NCI-H1092 (cell line): ENCODE results near the gene WRNIP1.
"Not testable (repeated sequence)": the region's sequence is repeated elsewhere in the genome, so short reads cannot be mapped to it uniquely, and the experiment has no call there.

Experiments used
- DNase-seq: peaks from one replicate; lab custom pipeline; 2025; lab: John Stamatoyannopoulos, UW

WRNIP1 gene

DNA sequence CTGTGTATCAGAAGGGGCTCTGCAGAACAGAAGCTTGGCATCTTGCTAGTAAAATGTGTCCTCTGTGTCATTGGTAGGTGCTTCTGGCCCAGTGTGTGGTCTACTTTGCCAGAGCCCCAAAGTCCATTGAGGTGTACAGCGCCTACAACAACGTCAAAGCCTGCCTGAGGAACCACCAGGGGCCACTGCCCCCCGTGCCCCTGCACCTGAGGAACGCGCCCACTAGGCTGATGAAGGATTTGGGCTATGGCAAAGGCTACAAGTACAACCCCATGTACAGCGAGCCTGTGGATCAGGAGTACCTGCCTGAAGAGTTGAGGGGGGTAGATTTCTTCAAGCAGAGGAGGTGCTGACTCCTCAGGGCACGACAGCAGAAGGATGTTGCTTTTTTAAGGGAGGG lies 19.7 kb downstream of the WRNIP1 start:
- no peak for DNase-seq

DNA sequence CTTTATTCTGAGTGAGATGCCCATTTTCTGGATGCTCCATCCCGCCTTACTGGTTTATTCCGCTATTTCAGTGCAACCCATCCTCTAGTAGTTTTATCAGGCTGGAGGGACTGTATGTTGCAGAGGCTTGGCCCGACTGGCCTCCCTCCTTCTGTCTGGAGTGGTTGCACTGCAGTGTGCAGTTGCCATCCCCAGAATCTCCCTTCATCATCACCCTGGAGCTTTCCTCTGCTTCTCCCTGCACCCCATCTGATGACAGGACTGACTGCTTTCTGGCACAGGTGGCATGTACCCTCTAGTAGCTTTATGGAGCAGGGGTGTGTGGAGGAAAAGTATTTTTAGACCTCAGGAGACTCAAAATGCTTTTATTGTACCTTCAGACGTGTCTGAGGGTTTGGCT lies 21.1 kb downstream of the WRNIP1 start:
- no peak for DNase-seq

DNA sequence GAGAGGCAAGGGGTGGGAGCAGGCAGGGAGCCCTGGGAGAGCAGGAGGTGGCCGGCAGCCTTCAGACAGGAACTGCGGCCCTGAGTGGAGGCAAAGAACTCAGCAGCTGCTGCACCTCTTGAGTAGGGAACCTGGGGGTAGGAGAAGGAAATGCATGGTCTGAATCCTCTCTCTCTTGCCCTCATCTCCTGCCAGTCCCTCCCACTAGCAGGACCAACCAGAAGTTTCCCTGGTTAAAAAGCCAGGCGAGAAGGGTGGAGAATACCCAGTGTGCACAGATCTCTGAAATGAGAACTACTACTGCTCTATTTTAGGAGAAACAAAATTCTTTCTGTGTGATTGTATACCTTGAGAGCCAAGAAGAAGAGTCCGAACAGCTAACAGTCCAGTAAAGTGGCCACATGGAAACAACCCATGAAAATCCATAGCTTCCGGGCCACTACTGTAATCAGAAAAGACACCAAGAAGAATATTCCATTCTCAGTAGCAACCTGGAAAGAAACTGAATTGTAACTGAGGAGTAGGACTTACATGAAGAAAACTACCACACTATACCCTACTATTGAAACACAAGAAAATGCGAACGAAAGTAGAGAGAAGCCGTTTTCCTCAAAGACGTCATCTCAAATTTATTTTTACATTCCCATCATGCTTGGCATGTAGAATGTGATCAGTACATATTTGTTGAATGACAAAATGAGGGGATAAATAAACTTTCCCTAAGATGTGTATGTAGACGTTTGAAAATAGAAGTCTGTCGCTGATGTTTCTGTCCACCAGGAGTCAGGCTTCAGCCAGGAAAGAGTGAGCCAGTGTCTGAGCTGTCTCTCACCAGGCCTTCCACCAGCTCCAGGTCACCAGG lies 25.6 kb downstream of the WRNIP1 start:
- DNase-seq = no peak

- DNase-seq = no peak
Measured at GRCh38 chr6:2791450-2791974, 26.3 kb downstream of the WRNIP1 start.

DNA sequence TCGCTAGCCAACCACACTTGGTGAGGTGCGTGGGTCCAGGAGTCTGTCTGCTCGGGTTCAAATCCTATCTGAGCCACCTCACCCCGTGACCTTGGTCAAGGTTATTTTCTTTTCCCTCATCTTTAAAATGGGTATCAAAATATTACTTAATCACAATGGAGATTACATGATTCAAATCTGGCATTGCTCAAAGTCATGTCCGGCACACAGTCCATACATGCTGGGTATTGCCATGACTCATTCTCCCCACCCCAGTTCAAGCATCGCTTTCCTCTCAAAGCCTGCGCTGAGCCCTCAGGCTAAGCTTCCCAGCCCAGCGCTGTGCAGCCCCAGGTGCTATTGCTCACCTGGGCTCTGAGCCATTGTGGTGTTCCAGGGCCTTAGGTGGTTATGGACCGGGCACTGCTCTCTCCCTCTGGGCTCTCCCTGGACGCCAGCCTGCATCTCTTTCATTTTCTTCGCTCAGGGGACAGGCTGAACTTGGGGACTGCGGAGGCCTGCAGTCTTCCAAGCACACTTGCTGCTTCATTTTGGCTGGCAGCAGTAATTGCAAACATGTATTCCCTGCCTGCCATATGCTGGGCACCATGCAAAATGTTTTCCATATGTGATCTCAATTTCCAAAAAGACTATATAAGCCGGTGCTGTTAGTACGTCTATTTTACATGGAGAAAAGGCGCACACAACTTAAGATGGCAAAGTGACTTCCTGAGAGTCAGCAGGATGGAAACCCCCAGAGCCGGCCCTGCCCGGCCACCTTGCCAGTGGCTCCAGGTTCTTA lies 27.3 kb downstream of the WRNIP1 start:
- DNase-seq = no peak

- no peak for DNase-seq
Measured at GRCh38 chr6:2793534-2794151, 28.4 kb downstream of the WRNIP1 start.

GRCh38 chr6:2794171-2794730 lies 29.1 kb downstream of the WRNIP1 start:
- no peak for DNase-seq

- no peak for DNase-seq
Measured at GRCh38 chr6:2795162-2795561, 30.0 kb downstream of the WRNIP1 start.

DNA sequence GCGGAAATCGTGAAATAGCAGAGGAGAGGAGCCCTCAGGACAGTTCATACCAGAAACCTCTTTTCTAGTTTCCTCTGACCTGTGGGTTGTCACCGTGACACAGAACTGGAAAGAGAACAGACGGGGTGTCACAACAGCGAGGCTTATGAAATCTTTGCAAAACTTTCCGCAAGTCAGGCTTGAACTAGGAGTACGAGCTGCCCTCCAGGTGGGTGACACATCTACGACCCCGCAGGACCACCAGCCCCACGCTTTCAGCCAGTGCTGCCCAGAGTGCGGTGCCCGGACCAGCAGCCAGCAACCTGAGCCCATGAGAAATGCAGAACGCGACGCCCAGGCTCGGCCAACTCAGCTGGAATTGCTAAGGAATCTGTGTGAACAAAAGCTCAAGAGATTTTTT lies 30.8 kb downstream of the WRNIP1 start:
- DNase-seq = no peak

- no peak for DNase-seq
Measured at GRCh38 chr6:2796861-2797260, 31.7 kb downstream of the WRNIP1 start.

- DNase-seq = no peak
Measured at GRCh38 chr6:2797564-2798031, 32.4 kb downstream of the WRNIP1 start.

- no peak for DNase-seq
Measured at GRCh38 chr6:2798586-2799134, 33.5 kb downstream of the WRNIP1 start.

DNA sequence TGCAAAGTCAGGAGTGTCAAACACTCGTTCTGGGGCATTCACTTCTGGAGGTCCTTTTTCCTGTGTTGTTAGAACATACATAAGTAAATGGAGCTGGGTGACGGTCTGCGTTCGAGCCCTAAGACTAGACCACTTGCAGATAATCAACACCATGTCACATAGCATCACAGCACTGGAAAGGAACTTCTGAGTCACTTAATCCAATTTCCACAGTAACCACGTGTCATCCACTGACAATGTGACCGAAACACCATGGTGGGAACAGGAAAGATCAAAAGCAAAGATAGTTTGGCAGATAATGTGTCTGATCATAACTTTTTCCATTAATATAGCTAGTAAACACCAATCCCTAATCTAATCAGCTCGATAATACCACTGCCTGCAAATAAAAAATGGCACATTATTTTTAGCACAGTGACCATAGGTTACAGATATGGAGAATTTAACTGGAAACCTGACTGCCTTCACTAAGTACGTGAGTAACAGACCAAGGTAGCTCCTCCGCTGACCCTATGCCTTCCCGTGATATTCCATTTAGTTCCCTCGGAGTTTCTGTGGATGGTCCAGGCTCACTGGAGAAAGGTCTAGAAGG lies 34.8 kb downstream of the WRNIP1 start:
- no peak for DNase-seq

- DNase-seq = no peak
Measured at GRCh38 chr6:2800552-2801316, 35.5 kb downstream of the WRNIP1 start.

DNA sequence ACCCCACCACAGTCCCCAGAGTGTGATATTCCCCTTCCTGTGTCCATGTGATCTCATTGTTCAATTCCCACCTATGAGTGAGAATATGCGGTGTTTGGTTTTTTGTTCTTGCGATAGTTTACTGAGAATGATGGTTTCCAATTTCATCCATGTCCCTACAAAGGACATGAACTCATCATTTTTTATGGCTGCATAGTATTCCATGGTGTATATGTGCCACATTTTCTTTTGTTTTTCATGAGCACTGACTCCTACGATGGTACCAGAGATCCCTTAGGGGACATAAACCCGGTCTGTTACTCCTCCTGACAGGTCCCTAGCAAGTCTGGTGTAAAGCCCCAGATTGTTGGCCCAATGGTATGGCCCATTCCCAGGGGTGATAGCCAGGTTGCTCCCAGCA lies 36.5 kb downstream of the WRNIP1 start:
- not testable (repeated sequence) for DNase-seq

- no peak for DNase-seq
Measured at GRCh38 chr6:2802521-2803060, 37.4 kb downstream of the WRNIP1 start.

DNA sequence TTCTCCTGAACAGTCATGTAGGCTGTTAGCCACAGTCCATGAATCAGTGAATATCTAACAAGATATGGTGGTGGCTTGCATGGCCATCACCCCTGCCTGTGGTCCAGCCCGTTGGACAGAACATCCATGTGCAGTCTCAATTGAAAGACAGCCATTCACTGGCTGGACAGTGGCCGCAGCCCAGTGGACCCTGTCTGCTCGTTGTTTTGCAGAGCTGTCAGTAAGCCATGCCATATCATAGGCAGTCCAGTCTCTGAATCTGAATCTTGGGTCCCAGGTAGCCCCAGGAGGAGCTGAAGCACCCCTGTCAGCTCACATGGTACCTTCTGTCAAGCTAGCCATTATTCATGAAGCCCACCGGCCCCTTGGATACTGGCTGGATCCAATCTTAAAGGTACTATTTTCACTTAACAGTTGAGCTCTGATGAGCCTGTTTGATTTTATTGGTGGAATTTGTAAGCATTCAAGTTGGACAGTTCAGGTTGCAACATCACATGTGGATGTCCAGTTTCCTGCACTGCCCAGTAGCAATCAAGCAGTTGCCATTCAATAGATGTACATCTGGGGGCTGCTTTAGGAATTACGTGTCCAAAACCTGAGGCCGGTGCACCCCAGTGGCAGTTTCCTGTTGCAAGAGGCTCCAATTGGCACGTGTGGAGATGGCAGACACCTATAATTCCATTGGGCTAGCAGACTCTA lies 38.7 kb downstream of the WRNIP1 start:
- no peak for DNase-seq

GRCh38 chr6:2804516-2804915 lies 39.3 kb downstream of the WRNIP1 start:
- DNase-seq = no peak

- DNase-seq = no peak
Measured at GRCh38 chr6:2805031-2805430, 39.8 kb downstream of the WRNIP1 start.

GRCh38 chr6:2806644-2807043 lies 41.5 kb downstream of the WRNIP1 start:
- DNase-seq = no peak
